Osteoblast (primary cell): ENCODE measurements around the gene TSPAN8. TPM values are rescaled to one million over a fixed set of nuclear protein-coding genes. Genes with fewer than 3 reads are reported as not detected.

ENCODE experiments used
- DNase-seq: peaks from one replicate; pipeline ENCODE4 v3.0.0; 2011; ENCODE audit warnings: low spot score, mixed read lengths; ENCODE audit not compliant: insufficient read length; ENCODE audit errors: missing footprints
- H2AFZ ChIP-seq: 2 replicates; pipeline ENCODE4 v1.6.0; 2011; ENCODE audit warnings: mild to moderate bottlenecking, low read length
- H3K27ac ChIP-seq: 2 replicates; pipeline ENCODE4 v1.5.1; 2011; ENCODE audit warnings: mild to moderate bottlenecking, low read depth, low read length, moderate library complexity
- H3K27me3 ChIP-seq: 2 replicates; pipeline ENCODE4 v1.6.0; 2012; ENCODE audit warnings: mild to moderate bottlenecking, control low read depth, inconsistent platforms, low read length, moderate library complexity; ENCODE audit not compliant: insufficient read depth
- H3K36me3 ChIP-seq: 2 replicates; pipeline ENCODE4 v1.5.1; 2011; ENCODE audit warnings: mild to moderate bottlenecking, low read length, control low read depth, moderate library complexity; ENCODE audit not compliant: insufficient read depth
- H3K4me1 ChIP-seq: 2 replicates; pipeline ENCODE4 v1.5.1; 2011; ENCODE audit warnings: mild to moderate bottlenecking, low read length, control low read depth, moderate library complexity; ENCODE audit not compliant: insufficient read depth
- H3K4me2 ChIP-seq: 2 replicates; pipeline ENCODE4 v1.6.0; 2011; ENCODE audit warnings: mild to moderate bottlenecking, low read length; ENCODE audit not compliant: insufficient read depth
- H3K4me3 ChIP-seq: fragments of 200-600 bp; sonication (generic); 3 replicates; pipeline ENCODE4 v1.5.1; 2012; ENCODE audit warnings: mild to moderate bottlenecking, low read length, inconsistent platforms; ENCODE audit not compliant: insufficient read depth
- H3K79me2 ChIP-seq: 2 replicates; pipeline ENCODE4 v1.6.0; 2012; ENCODE audit warnings: mild to moderate bottlenecking, low read length, control low read depth, inconsistent platforms; ENCODE audit not compliant: insufficient read depth
- H3K9me3 ChIP-seq: 2 replicates; pipeline ENCODE4 v1.5.1; 2011; ENCODE audit warnings: low read depth, low read length, control low read depth
- H4K20me1 ChIP-seq: 2 replicates; pipeline ENCODE4 v1.6.0; 2012; ENCODE audit warnings: mild to moderate bottlenecking, low read length, control low read depth; ENCODE audit not compliant: insufficient read depth
- total RNA-seq: library from RNA; depleted of rRNA; stranded (reverse); fragments of >200 nt; gene quantifications from 2 replicates; pipeline ENCODE4 v1.2.3, GENCODE V29; 2012
- TF ChIP-seq, protein P1 (sequence below): IDR thresholded peaks from 2 replicates; pipeline ENCODE4 v1.5.1; 2011; ENCODE audit warnings: mild to moderate bottlenecking, low read depth, low read length, moderate library complexity; ENCODE audit errors: extremely low read depth

Gene TSPAN8
- total RNA-seq, 1 donor: under 0.01 TPM

DNA sequence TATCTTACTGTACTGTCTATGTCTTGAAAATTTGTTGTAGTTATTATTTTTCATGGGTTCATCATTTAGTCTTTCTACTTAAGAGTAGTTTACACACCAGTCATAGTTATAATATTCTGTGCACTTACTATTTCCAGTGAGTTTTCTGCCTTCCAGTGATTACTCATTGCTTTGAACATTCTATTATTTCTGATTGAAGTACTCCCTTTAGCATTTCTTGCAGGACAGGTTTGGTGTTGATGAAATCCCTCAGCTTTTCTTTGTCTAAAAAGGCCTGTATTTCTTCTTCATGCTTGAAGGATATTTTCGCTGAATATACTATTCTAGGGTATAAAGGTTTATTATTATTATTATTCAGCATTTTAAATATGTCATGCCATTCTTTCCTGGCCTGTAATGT lies 66.8 kb downstream of the TSPAN8 start:
- Histone ChIP-seq H4K20me1 (no peaks in the 10 kb centered on the region), H3K27ac (no peak overlapping the region), H3K9me3 (no peaks in the 10 kb centered on the region), H3K4me2 (no peak overlapping the region), H3K36me3 (no peaks in the 10 kb centered on the region), H3K79me2 (no peaks in the 10 kb centered on the region), H3K4me1 (no peaks in the 10 kb centered on the region), H3K27me3 (no peaks in the 10 kb centered on the region), H2AFZ (no peak overlapping the region), H3K4me3 (no peak overlapping the region)
- no peak for DNase-seq
- TF ChIP-seq, protein P1, sequence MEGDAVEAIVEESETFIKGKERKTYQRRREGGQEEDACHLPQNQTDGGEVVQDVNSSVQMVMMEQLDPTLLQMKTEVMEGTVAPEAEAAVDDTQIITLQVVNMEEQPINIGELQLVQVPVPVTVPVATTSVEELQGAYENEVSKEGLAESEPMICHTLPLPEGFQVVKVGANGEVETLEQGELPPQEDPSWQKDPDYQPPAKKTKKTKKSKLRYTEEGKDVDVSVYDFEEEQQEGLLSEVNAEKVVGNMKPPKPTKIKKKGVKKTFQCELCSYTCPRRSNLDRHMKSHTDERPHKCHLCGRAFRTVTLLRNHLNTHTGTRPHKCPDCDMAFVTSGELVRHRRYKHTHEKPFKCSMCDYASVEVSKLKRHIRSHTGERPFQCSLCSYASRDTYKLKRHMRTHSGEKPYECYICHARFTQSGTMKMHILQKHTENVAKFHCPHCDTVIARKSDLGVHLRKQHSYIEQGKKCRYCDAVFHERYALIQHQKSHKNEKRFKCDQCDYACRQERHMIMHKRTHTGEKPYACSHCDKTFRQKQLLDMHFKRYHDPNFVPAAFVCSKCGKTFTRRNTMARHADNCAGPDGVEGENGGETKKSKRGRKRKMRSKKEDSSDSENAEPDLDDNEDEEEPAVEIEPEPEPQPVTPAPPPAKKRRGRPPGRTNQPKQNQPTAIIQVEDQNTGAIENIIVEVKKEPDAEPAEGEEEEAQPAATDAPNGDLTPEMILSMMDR: no peak

DNA sequence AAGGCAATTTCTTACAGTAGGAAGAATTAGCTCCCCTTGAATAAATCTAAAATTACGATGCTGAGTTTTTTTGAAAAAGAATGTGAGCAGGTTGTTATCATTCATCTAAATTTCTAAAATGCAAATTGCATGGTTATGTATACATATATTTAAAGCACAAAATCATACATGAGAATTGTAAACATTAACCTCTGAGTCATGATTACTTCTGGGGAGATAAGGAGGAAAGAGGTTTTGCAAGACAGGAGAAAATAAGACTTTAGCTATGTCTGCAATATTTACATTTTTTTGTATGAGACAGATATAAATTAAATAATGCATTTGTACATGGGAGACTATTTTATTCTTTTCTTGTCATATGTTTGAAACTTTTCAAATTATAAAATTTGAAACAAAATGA lies 72.2 kb downstream of the TSPAN8 start:
- Histone ChIP-seq H4K20me1 (no peaks in the 10 kb centered on the region), H3K27me3 (no peaks in the 10 kb centered on the region), H3K4me1 (no peaks in the 10 kb centered on the region), H2AFZ (no peak overlapping the region), H3K36me3 (no peaks in the 10 kb centered on the region), H3K4me2 (no peak overlapping the region), H3K79me2 (no peaks in the 10 kb centered on the region), H3K9me3 (no peaks in the 10 kb centered on the region), H3K27ac (no peak overlapping the region), H3K4me3 (no peak overlapping the region)
- TF ChIP-seq, protein P1: no peak
- no peak for DNase-seq

DNA sequence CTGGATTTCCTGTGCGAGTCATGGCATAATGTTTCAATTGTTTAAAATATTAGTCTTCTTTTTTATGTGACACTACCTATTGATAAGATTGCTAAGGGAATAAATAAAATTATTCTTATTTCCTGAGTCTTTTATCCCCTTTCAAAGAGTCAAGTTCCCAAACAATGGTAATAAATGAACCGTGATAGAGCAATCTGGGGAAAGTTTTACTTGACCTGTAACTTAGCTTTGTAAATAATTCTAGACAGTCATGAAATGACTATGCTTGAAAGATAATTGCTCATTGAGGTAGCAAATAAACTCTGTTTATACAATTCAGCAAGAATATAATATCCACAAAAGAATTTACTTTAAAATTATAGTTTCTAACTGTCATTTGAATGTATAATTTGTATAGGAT lies 82.1 kb downstream of the TSPAN8 start:
- H3K27ac ChIP-seq: no peak overlapping the region
- H2AFZ ChIP-seq: no peak overlapping the region
- no peak overlapping the region for H3K4me2 ChIP-seq
- H4K20me1 ChIP-seq: no peaks in the 10 kb centered on the region
- no peaks in the 10 kb centered on the region for H3K79me2 ChIP-seq
- H3K27me3 ChIP-seq: no peaks in the 10 kb centered on the region
- no peak for DNase-seq
- no peaks in the 10 kb centered on the region for H3K4me1 ChIP-seq
- no peaks in the 10 kb centered on the region for H3K9me3 ChIP-seq
- TF ChIP-seq, protein P1: no peak
- no peak overlapping the region for H3K4me3 ChIP-seq
- no peaks in the 10 kb centered on the region for H3K36me3 ChIP-seq

Other genes starting within 250 kb of the TSPAN8 start
- gene PTPRR, start 237.3 kb downstream of the TSPAN8 start, total RNA-seq: under 0.01 TPM in 1 of 2 replicates, not detected in the other